HUES48 (cell line): ENCODE measurements around the gene NRCAM.

Experiments
- H3K27ac ChIP-seq: one replicate; pipeline ENCODE4 v1.7.0; 2013; ENCODE audit warnings: low read depth, low read length, inconsistent platforms
- H3K27me3 ChIP-seq: 2 replicates; pipeline ENCODE4 v1.6.1; 2013; ENCODE audit warnings: mild to moderate bottlenecking, low read length; ENCODE audit not compliant: control insufficient read depth, insufficient read depth
- H3K36me3 ChIP-seq: 2 replicates; pipeline ENCODE4 v1.6.1; 2013; ENCODE audit warnings: low read length; ENCODE audit not compliant: control insufficient read depth, insufficient read depth
- H3K4me1 ChIP-seq: 2 replicates; pipeline ENCODE4 v1.6.1; 2013; ENCODE audit warnings: mild to moderate bottlenecking, low read length; ENCODE audit not compliant: control insufficient read depth, insufficient read depth
- H3K4me3 ChIP-seq: 2 replicates; pipeline ENCODE4 v1.5.1; 2013; ENCODE audit warnings: mild to moderate bottlenecking, low read depth, low read length
- H3K9ac ChIP-seq: 2 replicates; pipeline ENCODE4 v1.6.1; 2013; ENCODE audit warnings: mild to moderate bottlenecking, low read depth, low read length, moderate library complexity
- H3K9me3 ChIP-seq: 2 replicates; pipeline ENCODE4 v1.6.1; 2013; ENCODE audit warnings: low read length; ENCODE audit not compliant: control insufficient read depth, insufficient read depth

Gene NRCAM

DNA sequence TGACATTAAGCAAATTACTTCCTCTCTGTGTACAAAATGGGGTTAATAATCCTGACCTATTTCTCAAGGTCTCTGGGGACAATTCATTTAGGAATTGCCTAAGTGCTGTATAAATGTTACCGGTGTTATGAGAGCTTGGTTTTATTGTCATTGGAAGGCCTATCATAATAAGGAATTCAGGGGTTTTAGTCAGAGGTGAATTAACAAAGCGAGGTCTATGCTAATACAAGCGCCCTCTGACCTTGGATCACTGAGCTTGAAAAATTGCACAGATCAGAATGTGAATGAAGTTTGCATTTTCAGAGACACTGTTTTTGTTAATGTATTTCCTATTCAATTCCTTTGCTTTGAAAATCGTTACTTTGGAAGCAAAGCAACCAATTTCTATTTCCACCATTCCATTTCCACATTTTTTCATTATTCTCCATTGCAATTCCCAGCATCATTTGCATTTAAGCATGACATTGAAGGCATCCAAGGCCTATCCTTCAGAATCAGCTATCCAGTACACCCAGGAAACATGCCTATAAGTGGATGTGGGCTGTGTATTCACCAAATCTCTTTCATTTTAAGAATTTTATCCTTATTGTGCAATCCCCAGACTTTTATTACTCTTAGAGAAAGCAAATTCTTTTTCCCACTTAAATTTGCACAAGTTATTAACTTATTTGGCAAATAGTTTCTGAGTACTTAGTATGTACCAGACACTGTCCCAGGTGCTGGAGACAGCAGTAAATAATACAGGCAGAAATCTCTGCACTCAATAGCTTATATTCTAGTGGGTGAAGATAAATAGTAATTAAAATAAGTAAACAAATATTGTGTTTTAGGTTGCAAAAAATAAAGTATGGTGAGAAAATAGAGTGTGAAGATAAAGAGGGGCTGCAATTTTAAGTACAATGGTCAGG, 133.1 kb downstream of the NRCAM start:
- Histone ChIP-seq H3K27me3 (no peaks in the 10 kb centered on the region), H3K9me3 (no peaks in the 10 kb centered on the region), H3K9ac (no peak overlapping the region), H3K27ac (no peak overlapping the region), H3K36me3 (no peaks in the 10 kb centered on the region), H3K4me1 (peaks cover 20% of the 10 kb centered on the region), H3K4me3 (no peak overlapping the region)

- no peak overlapping the region for H3K27ac ChIP-seq
- H3K27me3 ChIP-seq: no peaks in the 10 kb centered on the region
- peaks cover 12% of the 10 kb centered on the region; the same call in 1 of the 2 replicates for H3K4me1 ChIP-seq
- no peaks in the 10 kb centered on the region for H3K9me3 ChIP-seq
- H3K36me3 ChIP-seq: no peaks in the 10 kb centered on the region
- no peak overlapping the region for H3K9ac ChIP-seq
- no peak overlapping the region for H3K4me3 ChIP-seq
Observed at GRCh38 chr7:108322046-108322445, 134.2 kb downstream of the NRCAM start.

GRCh38 chr7:108321359-108321758, 134.9 kb downstream of the NRCAM start:
- Histone ChIP-seq H3K27me3 (no peaks in the 10 kb centered on the region), H3K4me3 (no peak overlapping the region), H3K9me3 (no peaks in the 10 kb centered on the region), H3K4me1 (peaks cover 9% of the 10 kb centered on the region; the same call in 1 of the 2 replicates), H3K27ac (no peak overlapping the region), H3K9ac (no peak overlapping the region), H3K36me3 (no peaks in the 10 kb centered on the region)

- peaks cover 3% of the 10 kb centered on the region; the same call in 1 of the 2 replicates for H3K4me1 ChIP-seq
- H3K27me3 ChIP-seq: no peaks in the 10 kb centered on the region
- H3K27ac ChIP-seq: no peak overlapping the region
- H3K9ac ChIP-seq: no peak overlapping the region
- no peaks in the 10 kb centered on the region for H3K36me3 ChIP-seq
- no peak overlapping the region for H3K4me3 ChIP-seq
- no peaks in the 10 kb centered on the region for H3K9me3 ChIP-seq
Observed at GRCh38 chr7:108316708-108317107, 139.5 kb downstream of the NRCAM start.

GRCh38 chr7:108314551-108314950, 141.7 kb downstream of the NRCAM start:
- Histone ChIP-seq H3K4me1 (peaks cover 8% of the 10 kb centered on the region; the same call in 1 of the 2 replicates), H3K9me3 (no peaks in the 10 kb centered on the region), H3K36me3 (no peaks in the 10 kb centered on the region), H3K27ac (no peak overlapping the region), H3K27me3 (no peaks in the 10 kb centered on the region), H3K4me3 (no peak overlapping the region), H3K9ac (no peak overlapping the region)

GRCh38 chr7:108314049-108314448, 142.2 kb downstream of the NRCAM start:
- H3K36me3 ChIP-seq: no peaks in the 10 kb centered on the region
- H3K4me3 ChIP-seq: no peak overlapping the region
- H3K27me3 ChIP-seq: no peaks in the 10 kb centered on the region
- peaks cover 8% of the 10 kb centered on the region; the same call in 1 of the 2 replicates for H3K4me1 ChIP-seq
- no peak overlapping the region for H3K9ac ChIP-seq
- no peak overlapping the region for H3K27ac ChIP-seq
- no peaks in the 10 kb centered on the region for H3K9me3 ChIP-seq

DNA sequence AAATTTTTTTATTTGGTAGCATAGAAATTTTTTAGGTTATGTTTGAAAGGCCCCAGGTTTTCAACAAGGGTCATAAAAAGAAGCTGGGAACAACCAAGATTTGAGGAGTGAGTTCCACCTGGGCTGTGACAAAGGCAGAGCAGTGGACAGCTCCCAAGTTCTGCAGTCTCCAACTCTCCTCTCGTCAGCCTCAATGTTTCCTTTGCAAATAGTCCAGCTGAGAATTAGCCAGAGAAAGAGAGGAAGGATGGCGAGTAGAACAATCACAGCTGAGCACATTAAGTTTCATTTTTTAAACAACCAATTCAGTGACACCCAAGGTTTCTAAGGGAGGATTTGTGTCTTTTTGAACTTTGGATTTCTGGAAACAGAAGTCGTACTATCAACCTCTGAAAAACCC, 143.2 kb downstream of the NRCAM start:
- Histone ChIP-seq H3K36me3 (no peaks in the 10 kb centered on the region), H3K27me3 (no peaks in the 10 kb centered on the region), H3K27ac (no peak overlapping the region), H3K4me3 (no peak overlapping the region), H3K9me3 (no peaks in the 10 kb centered on the region), H3K4me1 (peaks cover 8% of the 10 kb centered on the region; the same call in 1 of the 2 replicates), H3K9ac (no peak overlapping the region)

DNA sequence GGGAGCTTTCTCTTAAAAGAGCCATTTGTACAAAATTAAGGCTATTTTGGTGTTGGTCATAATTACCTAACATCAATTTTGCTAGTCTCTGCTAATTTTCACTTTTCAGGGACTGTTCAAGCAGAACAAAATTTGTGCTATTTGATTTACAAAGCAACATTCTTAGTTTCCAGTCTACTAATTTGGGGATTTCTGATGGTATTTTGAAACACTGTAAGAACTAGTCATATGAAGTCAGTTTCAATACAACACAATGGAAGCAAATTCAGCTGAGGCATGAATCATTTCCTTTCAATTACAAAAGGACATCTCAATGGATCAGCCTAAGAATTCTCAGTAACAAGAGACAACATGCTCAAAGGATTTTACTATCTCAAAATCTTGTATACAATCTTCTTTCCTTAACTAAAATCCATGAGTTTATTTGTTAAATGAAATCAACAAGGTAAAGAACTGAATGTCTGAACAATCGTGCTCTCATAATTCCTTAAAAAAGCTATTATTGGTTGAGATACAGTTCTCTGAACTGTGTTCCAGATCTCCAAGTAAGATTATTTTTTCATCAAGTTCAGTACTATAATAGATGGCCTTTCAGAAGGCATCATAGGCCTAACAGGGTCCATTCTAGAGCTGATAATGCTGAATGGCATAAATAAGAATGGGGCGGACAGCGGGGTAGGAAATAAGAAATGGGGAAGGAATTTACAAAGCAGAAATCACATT, 144.6 kb downstream of the NRCAM start:
- H3K4me1 ChIP-seq: peaks cover 8% of the 10 kb centered on the region; the same call in 1 of the 2 replicates
- H3K9ac ChIP-seq: no peak overlapping the region
- H3K27me3 ChIP-seq: no peaks in the 10 kb centered on the region
- H3K27ac ChIP-seq: peak overlapping the region; percentile 61
- no peaks in the 10 kb centered on the region for H3K36me3 ChIP-seq
- H3K9me3 ChIP-seq: no peaks in the 10 kb centered on the region
- H3K4me3 ChIP-seq: no peak overlapping the region

DNA sequence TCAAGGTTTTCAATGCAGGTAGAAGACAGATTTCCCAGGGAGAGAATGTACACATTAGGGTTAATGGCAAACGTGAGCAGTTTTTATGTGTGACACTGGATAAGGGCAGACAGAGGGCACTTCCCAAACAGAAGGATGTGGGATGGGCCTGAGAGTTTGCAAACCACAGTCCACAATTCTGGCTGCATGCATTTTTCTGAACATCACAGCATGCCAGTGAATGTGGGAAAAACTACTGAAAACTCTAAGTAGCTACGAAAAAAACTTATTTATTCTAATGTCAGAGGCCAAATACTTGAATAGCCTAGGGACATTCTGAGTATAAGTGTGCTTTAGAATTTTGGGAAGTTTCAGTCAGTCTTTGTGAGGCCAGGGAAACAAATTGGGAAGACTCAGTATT, 145.9 kb downstream of the NRCAM start:
- Histone ChIP-seq H3K27ac (no peak overlapping the region), H3K9ac (no peak overlapping the region), H3K4me1 (peaks cover 8% of the 10 kb centered on the region; the same call in 1 of the 2 replicates)

GRCh38 chr7:108308903-108309302, 147.3 kb downstream of the NRCAM start:
- no peaks in the 10 kb centered on the region for H3K36me3 ChIP-seq
- H3K27ac ChIP-seq: no peak overlapping the region
- H3K4me3 ChIP-seq: no peak overlapping the region
- H3K9me3 ChIP-seq: no peaks in the 10 kb centered on the region
- peaks cover 8% of the 10 kb centered on the region; the same call in 1 of the 2 replicates for H3K4me1 ChIP-seq
- no peaks in the 10 kb centered on the region for H3K27me3 ChIP-seq
- H3K9ac ChIP-seq: no peak overlapping the region

More for the DNA sequence above, 145.9 kb downstream of the NRCAM start:
- Histone ChIP-seq H3K27me3 (no peaks in the 10 kb centered on the region), H3K36me3 (no peaks in the 10 kb centered on the region), H3K4me3 (no peak overlapping the region), H3K9me3 (no peaks in the 10 kb centered on the region)

DNA sequence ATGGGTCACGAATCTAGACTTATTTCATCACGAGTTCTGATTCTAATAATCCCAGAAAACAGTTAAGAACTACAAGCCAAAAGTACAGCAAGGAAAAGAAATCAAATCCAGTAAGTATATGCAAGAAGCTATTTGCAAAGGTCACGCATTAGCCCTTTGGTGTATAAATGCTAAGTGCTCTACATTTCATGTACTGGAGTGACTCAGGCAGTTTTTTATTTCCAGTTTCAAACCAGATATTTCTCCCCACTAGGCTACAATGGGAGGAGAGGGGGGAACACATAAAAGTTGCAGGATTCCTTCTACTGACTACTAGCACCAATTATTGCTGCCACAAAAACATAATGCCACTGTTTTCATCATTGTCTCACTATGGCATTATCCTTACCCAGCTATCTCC, 148.0 kb downstream of the NRCAM start:
- no peak overlapping the region for H3K27ac ChIP-seq
- no peak overlapping the region for H3K4me3 ChIP-seq
- H3K4me1 ChIP-seq: peaks cover 8% of the 10 kb centered on the region; the same call in 1 of the 2 replicates
- H3K27me3 ChIP-seq: no peaks in the 10 kb centered on the region
- no peaks in the 10 kb centered on the region for H3K9me3 ChIP-seq
- H3K9ac ChIP-seq: no peak overlapping the region
- H3K36me3 ChIP-seq: no peaks in the 10 kb centered on the region
